RWPE2 (cell line): Measurements from ENCODE around the gene CNTNAP5.

Experiments
- ATAC-seq: fragments of 200-7000 bp; cut with Tn5 transposase; 3 replicates; pipeline ENCODE4 v1.9.1; 2021; ENCODE audit warnings: low read depth
- DNase-seq: peaks from one replicate; pipeline ENCODE4 v3.0.0-alpha.2; 2020; ENCODE audit warnings: low spot score
- H3K27ac ChIP-seq: fragments of 450-650 bp; 2 replicates; pipeline ENCODE4 v1.5.1; 2017; ENCODE audit warnings: mild to moderate bottlenecking; ENCODE audit not compliant: poor library complexity, severe bottlenecking
- H3K27me3 ChIP-seq: fragments of 250-450 bp; sonication (Bioruptor Pico); 2 replicates; pipeline ENCODE4 v1.5.1; 2021; ENCODE audit warnings: mild to moderate bottlenecking, moderate library complexity; ENCODE audit not compliant: insufficient read depth, poor library complexity, severe bottlenecking
- H3K36me3 ChIP-seq: fragments of 250-450 bp; sonication (Bioruptor Pico); 2 replicates; pipeline ENCODE4 v1.5.1; 2020; ENCODE audit warnings: low read depth, mild to moderate bottlenecking, moderate library complexity
- H3K4me1 ChIP-seq: fragments of 250-450 bp; sonication (Bioruptor Pico); 2 replicates; pipeline ENCODE4 v1.5.1; 2021; ENCODE audit warnings: mild to moderate bottlenecking, moderate library complexity; ENCODE audit not compliant: insufficient read depth, poor library complexity, severe bottlenecking
- H3K4me3 ChIP-seq: fragments of 250-450 bp; sonication (Bioruptor Pico); 2 replicates; pipeline ENCODE4 v1.5.1; 2021; ENCODE audit warnings: mild to moderate bottlenecking, moderate library complexity; ENCODE audit not compliant: severe bottlenecking
- H3K9me3 ChIP-seq: fragments of 250-450 bp; sonication (Bioruptor Pico); 2 replicates; pipeline ENCODE4 v1.5.1; 2021; ENCODE audit warnings: mild to moderate bottlenecking, moderate library complexity; ENCODE audit not compliant: severe bottlenecking
- TF ChIP-seq, protein P1 (sequence below): fragments of 450-650 bp; IDR thresholded peaks from one replicate; pipeline ENCODE4 v1.5.1; 2017; ENCODE audit warnings: mild to moderate bottlenecking, moderate library complexity; ENCODE audit not compliant: poor library complexity, severe bottlenecking

CNTNAP5 gene

DNA sequence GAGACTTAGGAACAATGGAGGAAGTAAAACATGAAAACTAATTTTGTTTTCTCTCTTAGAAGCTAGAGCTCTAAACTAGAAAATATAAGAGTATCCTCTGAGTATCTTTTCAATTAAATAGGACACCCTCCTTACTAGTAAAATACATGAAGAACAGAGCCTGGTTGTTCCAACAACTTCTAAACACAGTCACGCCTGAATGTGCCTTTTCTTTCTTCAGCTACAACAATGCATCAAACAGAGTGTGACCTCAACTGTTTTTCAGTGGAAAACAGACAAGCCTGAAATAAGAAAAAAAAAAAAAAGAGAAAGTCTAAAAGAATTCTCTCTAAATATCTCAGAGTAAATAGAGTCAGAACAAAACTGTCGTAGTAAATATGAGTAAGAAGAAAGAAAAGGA, 928.8 kb downstream of the CNTNAP5 start:
- ATAC-seq (no peak), DNase-seq (no peak)
- Histone ChIP-seq H3K4me1 (no peaks in the 10 kb centered on the region), H3K27ac (no peak overlapping the region), H3K9me3 (no peaks in the 10 kb centered on the region), H3K36me3 (no peaks in the 10 kb centered on the region), H3K27me3 (peaks cover 2% of the 10 kb centered on the region), H3K4me3 (no peak overlapping the region)
- TF ChIP-seq, protein P1, sequence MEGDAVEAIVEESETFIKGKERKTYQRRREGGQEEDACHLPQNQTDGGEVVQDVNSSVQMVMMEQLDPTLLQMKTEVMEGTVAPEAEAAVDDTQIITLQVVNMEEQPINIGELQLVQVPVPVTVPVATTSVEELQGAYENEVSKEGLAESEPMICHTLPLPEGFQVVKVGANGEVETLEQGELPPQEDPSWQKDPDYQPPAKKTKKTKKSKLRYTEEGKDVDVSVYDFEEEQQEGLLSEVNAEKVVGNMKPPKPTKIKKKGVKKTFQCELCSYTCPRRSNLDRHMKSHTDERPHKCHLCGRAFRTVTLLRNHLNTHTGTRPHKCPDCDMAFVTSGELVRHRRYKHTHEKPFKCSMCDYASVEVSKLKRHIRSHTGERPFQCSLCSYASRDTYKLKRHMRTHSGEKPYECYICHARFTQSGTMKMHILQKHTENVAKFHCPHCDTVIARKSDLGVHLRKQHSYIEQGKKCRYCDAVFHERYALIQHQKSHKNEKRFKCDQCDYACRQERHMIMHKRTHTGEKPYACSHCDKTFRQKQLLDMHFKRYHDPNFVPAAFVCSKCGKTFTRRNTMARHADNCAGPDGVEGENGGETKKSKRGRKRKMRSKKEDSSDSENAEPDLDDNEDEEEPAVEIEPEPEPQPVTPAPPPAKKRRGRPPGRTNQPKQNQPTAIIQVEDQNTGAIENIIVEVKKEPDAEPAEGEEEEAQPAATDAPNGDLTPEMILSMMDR, result no peak

DNA sequence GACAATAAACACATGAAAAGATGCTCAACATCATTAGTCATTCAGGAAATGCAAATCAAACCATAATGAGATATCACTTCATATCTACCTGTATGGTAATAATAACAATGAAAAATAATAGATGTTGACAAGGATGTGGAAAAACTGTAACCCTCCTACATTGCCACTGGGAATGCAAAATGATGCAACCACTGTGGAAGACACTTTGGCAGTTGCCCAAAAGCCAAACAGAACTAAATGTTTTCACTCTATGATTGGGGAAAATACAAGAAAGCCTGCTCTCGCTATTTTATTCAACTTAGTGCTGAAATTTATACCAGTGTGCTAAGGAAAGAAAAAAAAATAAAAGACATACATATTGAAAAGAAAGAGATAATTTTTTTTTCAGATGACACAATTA, 934.5 kb downstream of the CNTNAP5 start:
- H3K27me3 ChIP-seq, result peaks cover under 1% of the 10 kb centered on the region
- DNase-seq (no peak), ATAC-seq (no peak)
- no peak overlapping the region for H3K27ac ChIP-seq
- TF ChIP-seq, protein P1, result no peak
- no peak overlapping the region for H3K4me3 ChIP-seq
- H3K36me3 ChIP-seq, result no peaks in the 10 kb centered on the region
- H3K9me3 ChIP-seq, result no peaks in the 10 kb centered on the region
- H3K4me1 ChIP-seq, result no peaks in the 10 kb centered on the region

DNA sequence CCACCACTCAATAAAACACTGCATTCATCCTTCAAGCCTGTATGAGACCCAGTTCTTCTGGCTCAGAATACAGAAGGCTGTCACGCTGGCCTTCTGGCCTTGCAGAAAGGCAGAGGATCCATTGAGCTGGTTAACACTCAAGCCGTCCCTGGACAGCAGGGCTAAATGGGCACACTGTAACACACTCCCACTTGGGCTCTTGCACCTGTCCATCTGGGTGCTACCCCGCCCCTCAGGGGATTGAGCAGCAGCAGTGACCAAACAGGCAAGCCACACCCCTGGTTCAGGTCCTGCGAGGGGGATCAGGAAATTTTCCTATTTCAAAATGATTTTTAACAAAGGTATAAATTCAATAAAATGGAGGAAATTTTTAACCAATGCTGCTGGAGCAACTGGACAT, 936.0 kb downstream of the CNTNAP5 start:
- Histone ChIP-seq H3K27ac (no peak overlapping the region), H3K4me1 (no peaks in the 10 kb centered on the region), H3K9me3 (no peaks in the 10 kb centered on the region), H3K36me3 (no peaks in the 10 kb centered on the region), H3K27me3 (no peaks in the 10 kb centered on the region), H3K4me3 (no peak overlapping the region)
- TF ChIP-seq, protein P1, result no peak
- DNase-seq (no peak), ATAC-seq (no peak)
